22Rv1 (cell line): Measurements from ENCODE around the gene RBM19.

ENCODE experiments used
- ZFX ChIP-seq: fragments of 450-650 bp; IDR thresholded peaks from 2 replicates; pipeline ENCODE4 v1.6.1; 2017; ENCODE audit warnings: antibody characterized with exemption, borderline replicate concordance
- TF ChIP-seq, protein P1 (sequence below): fragments of 450-650 bp; IDR thresholded peaks from 2 replicates; pipeline ENCODE4 v1.5.1; 2017; ENCODE audit warnings: mild to moderate bottlenecking

DNA sequence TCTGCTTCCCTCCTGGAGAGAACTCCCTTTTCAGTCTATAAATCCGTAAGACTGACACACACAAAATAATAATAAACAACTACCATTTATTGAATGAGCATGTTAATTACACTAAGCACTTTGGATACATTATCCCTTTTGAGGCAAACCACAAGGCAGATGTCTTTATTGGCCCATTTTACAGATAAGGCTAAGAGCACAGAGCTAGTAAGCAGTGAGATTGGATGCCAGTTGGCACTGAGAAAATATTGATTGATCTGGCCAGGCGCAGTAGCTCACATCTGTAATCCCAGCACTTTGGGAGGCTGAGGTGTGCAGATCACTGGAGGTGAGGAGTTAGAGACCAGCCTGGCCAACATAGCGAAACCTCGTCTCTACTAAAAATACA is 21.9 kb upstream of the RBM19 start:
- TF ChIP-seq, protein P1, sequence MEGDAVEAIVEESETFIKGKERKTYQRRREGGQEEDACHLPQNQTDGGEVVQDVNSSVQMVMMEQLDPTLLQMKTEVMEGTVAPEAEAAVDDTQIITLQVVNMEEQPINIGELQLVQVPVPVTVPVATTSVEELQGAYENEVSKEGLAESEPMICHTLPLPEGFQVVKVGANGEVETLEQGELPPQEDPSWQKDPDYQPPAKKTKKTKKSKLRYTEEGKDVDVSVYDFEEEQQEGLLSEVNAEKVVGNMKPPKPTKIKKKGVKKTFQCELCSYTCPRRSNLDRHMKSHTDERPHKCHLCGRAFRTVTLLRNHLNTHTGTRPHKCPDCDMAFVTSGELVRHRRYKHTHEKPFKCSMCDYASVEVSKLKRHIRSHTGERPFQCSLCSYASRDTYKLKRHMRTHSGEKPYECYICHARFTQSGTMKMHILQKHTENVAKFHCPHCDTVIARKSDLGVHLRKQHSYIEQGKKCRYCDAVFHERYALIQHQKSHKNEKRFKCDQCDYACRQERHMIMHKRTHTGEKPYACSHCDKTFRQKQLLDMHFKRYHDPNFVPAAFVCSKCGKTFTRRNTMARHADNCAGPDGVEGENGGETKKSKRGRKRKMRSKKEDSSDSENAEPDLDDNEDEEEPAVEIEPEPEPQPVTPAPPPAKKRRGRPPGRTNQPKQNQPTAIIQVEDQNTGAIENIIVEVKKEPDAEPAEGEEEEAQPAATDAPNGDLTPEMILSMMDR, result no peak
- no peak for TF ChIP-seq ZFX
